HAP-1 (cell line): Measurements from ENCODE around the gene ARID5A.
"Not testable (repeated sequence)": the region's sequence is repeated elsewhere in the genome, so short reads cannot be mapped to it uniquely, and the experiment has no call there.

Source experiments
- DNase-seq, 2 experiments: peaks; one replicate each; pipeline ENCODE4 v3.0.0-alpha.2; 2016 to 2020; ENCODE audit warnings: low spot score in 2 of 2
- H3K27me3 ChIP-seq: fragments of 250-450 bp; sonication (Bioruptor Pico); 2 replicates; pipeline ENCODE4 v1.5.1; 2020; ENCODE audit warnings: low read depth, mild to moderate bottlenecking, moderate library complexity
- H3K36me3 ChIP-seq: fragments of 250-450 bp; sonication (Bioruptor Pico); replicated peaks from 2 replicates; pipeline ENCODE4 v1.5.1; 2020; ENCODE audit warnings: mild to moderate bottlenecking
- H3K4me1 ChIP-seq: fragments of 250-450 bp; sonication (Bioruptor Pico); 2 replicates; pipeline ENCODE4 v1.5.1; 2020; ENCODE audit warnings: mild to moderate bottlenecking
- H3K4me3 ChIP-seq: fragments of 250-450 bp; sonication (Bioruptor Pico); 2 replicates; pipeline ENCODE4 v1.5.1; 2020; ENCODE audit warnings: mild to moderate bottlenecking, moderate library complexity
- H3K9me3 ChIP-seq: fragments of 250-450 bp; sonication (Bioruptor Pico); 2 replicates; pipeline ENCODE4 v1.5.1; 2020; ENCODE audit warnings: mild to moderate bottlenecking, moderate library complexity
- in situ Hi-C: fragments of 300-500 bp; cut with MboI; formaldehyde crosslinking; loops from 3 replicates; pipeline ENCODE4 v1.14.3; 2020; ENCODE audit warnings: low sequenced_read_pairs, inconsistent platforms, mixed read lengths

Gene ARID5A

DNA sequence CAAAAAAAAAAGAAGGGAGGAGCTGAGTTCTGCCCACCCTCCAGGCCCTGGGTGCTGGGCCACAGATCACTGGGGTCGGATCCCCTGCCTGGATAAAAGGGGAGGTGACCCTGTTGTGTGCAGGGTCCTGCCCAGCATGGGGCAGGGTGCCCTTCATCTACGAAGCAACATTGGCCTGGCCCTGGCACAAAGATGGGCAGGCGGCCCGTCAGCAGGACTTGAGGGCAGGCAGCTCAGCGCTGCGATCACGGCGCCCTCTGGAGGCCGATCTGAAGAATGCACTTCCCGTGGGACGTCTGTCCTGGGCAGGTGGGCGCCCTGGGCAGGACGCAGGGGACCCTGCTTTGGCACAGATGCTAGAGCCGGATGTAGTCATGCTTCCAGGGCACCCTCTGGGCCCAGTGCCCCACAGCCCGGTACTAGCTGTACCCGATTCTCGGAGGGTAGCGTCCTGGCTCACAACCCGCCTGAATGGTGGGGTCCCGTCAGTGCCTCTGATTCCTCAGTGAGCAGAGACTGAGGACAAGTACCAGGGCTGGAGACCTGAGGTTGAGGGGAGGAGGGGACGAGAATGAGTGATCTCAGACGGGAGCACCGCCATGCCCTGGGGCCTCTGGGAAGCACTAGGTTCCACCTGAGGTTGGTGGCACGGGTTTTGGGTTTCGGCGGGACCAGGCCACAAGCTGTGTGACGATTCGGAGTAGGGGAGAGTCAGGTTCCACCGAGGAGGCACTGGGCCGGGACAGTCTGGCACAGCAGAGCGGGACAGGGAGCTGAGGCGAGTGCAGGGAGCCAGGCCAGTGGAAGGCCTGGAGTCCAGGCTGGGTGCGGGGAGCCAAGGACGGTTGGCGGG is 18.0 kb downstream of the ARID5A start:
- DNase-seq, result peak; percentile 36 to 77
- in situ Hi-C loops, result no loop called here
- Histone ChIP-seq H3K9me3 (no peaks in the 10 kb centered on the region), H3K4me1 (no peaks in the 10 kb centered on the region), H3K36me3 (no peaks in the 10 kb centered on the region), H3K4me3 (no peak overlapping the region), H3K27me3 (no peaks in the 10 kb centered on the region)

DNA sequence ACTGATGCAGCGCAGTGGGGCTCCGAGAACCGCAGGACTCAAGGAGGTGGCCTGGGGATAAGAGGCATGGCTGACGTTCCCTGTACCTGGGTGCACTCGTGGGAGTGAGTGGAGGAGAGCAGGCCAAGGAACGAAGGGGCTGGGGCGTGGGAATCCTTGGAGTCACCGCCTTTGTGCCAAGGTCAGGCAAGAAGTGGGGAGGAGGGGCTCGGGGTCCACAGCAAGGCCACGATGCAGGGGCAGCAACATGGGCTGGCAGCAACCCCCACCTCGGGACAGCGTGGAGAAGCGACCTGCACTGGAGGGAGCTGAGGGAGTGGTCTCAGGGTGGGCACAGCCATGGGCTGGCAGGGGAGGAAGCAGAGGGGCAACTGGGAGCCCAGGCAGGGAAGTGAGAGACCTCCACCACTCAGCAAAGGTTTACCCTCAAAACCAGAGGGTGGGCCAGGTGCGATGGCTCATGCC is 18.6 kb downstream of the ARID5A start:
- DNase-seq, result no peak
- H3K27me3 ChIP-seq, result no peaks in the 10 kb centered on the region
- no peaks in the 10 kb centered on the region for H3K36me3 ChIP-seq
- no peaks in the 10 kb centered on the region for H3K4me1 ChIP-seq
- no peak overlapping the region for H3K4me3 ChIP-seq
- H3K9me3 ChIP-seq, result no peaks in the 10 kb centered on the region
- in situ Hi-C loops, result no loop called here

DNA sequence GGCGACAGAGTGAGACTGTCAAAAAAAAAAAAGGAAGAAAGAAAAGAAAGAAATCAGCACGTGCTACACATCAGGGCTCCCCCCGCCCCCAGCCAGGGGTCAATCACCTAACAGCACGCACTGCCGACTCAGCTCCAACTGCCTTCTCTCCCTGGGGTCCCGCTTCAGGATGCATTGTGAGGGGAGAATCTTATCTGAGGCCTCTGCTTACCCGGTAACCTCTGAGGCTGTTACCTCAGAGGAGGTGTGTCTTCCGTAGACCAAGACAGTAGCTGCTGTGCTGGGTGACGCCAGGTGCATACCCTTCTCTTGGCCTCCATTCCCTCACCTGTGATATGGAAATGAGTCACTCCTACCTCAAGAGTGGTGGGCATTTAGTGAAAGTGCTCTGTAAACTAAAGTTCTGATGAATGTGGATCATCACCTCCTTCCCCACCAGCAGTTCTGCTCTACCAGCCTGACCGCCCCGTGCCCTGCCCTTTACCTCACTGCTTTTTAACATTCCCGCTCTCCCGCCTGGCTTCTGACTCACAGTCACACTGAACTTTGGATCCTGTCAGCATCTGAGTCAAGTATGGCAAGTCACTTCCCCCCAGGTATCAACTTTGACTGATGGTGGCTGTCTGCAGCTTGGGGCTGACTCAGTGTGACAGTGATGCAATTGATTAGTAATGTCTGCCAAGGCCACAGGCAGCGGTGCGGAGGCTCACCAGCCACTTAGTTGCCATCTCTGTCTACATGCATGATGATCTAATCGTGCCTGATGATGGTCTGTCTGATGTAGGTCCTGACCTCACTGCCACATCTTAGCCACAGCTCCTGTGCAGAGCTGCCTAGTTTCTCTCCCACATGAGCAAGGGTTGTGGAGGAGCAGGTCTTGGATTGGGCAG is 20.1 kb downstream of the ARID5A start:
- Histone ChIP-seq H3K4me1 (no peaks in the 10 kb centered on the region), H3K4me3 (no peak overlapping the region), H3K9me3 (no peaks in the 10 kb centered on the region), H3K27me3 (no peaks in the 10 kb centered on the region), H3K36me3 (no peaks in the 10 kb centered on the region)
- in situ Hi-C loops, result no loop called here
- DNase-seq, result no peak

DNA sequence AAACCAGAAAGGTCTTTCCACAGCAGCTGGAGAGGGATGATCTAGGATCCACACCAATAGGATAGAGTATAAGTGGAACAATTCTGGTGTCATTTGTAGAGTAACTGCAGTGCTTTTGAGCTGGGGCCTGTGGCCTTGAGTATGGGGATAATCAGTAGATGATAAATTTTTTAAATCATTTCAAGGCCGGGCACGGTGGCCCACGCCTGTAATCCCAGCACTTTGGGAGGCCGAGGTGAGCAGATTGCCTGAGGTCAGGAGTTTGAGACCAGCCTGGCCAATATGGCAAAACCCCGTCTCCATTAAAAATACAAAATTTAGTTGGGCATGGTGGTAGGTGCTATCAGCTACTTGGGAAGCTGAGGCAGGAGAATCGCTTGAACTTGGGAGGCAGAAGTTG is 20.9 kb downstream of the ARID5A start:
- H3K36me3 ChIP-seq, DNase-seq, H3K27me3 ChIP-seq, H3K9me3 ChIP-seq, H3K4me1 ChIP-seq, H3K4me3 ChIP-seq, in situ Hi-C loops: not testable (repeated sequence)

DNA sequence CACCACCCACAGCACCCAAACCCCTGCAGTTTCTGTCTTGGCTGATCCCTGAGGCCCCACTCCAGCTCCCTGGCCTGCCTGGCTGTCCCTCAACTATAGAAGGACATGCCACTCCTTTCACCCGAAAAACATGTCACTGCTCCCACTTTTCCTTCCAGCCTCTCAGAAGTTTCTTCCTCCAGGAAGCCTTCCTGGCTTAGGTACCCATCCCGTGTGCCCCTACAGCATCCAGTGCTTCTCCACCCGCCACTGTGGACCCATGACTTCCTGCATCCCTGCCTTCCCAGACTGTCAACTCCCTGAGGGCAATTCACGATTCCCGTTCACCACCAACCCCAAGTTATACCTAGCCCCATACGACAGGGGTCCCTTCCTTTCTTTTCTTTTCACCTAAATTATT is 21.5 kb downstream of the ARID5A start:
- Histone ChIP-seq H3K4me1 (no peaks in the 10 kb centered on the region), H3K9me3 (no peaks in the 10 kb centered on the region), H3K36me3 (no peaks in the 10 kb centered on the region), H3K27me3 (no peaks in the 10 kb centered on the region), H3K4me3 (no peak overlapping the region)
- DNase-seq, result no peak
- in situ Hi-C loops, result no loop called here

DNA sequence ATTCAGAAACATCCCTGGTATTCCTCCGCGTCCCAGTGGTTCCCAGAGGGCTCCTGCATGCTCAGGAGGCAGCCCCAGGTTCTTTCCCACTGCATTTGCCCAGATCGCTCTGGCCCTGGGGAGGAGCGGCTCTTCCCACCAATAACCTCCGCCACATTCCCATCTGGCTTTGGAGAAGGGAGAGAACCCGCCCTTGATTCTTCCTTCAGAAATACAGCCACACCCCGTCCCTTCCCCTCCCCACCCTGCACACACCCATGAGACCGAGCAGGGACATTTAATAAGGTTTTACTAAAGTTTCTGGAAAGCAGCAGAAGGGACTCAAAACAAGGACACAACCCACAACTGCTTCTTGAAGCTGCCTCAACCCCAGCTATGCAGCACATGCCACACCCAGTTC is 21.9 kb downstream of the ARID5A start:
- no peaks in the 10 kb centered on the region for H3K36me3 ChIP-seq
- no peak overlapping the region for H3K4me3 ChIP-seq
- no peaks in the 10 kb centered on the region for H3K27me3 ChIP-seq
- DNase-seq, result no peak
- H3K9me3 ChIP-seq, result no peaks in the 10 kb centered on the region
- in situ Hi-C loops, result no loop called here
- H3K4me1 ChIP-seq, result no peaks in the 10 kb centered on the region

DNA sequence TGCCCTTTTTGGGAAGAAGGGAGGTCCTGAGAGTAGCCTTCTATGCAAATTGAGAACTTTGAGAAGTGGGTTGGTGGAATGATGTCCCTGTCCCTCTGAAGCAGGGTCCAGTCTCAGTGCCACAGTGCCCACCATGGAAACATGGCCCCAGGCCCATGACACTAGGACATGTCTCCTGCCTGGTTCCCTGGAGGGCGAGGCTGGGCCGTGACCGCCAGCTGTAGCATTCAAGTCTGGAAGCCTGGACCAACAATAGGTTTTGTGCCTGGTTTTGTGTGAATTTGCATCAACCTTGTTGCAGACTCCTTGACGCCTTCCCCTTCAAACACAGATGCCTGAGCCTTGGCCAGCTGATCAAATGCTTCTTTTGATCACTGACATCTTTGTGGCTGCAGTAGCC is 27.5 kb downstream of the ARID5A start:
- Histone ChIP-seq H3K4me3 (no peak overlapping the region), H3K9me3 (no peaks in the 10 kb centered on the region), H3K36me3 (no peaks in the 10 kb centered on the region), H3K27me3 (no peaks in the 10 kb centered on the region), H3K4me1 (peaks cover 8% of the 10 kb centered on the region)
- no peak for DNase-seq
- in situ Hi-C loops, result no loop called here

DNA sequence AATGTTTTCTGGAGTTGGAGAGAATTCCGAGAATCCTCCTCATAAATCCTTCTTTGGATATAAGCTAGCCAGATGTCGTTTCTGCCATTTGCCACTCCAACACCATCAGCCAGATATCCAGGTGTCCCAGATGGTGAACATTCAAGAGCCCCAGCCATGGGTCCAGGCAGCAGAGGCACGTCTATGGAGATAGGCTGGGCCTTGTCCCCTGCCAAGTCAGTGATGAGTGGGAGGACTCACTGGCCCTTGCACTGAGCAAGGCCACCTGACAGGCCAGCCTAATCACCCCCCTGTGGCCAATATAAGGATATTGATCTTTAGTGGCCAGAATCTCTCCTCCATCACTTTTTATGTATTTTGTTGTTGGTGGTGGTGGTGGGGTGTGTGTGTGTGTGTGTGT is 28.0 kb downstream of the ARID5A start:
- no peaks in the 10 kb centered on the region for H3K36me3 ChIP-seq
- in situ Hi-C loops, result no loop called here
- H3K27me3 ChIP-seq, result no peaks in the 10 kb centered on the region
- peaks cover 8% of the 10 kb centered on the region for H3K4me1 ChIP-seq
- H3K4me3 ChIP-seq, result no peak overlapping the region
- DNase-seq, result no peak
- no peaks in the 10 kb centered on the region for H3K9me3 ChIP-seq

DNA sequence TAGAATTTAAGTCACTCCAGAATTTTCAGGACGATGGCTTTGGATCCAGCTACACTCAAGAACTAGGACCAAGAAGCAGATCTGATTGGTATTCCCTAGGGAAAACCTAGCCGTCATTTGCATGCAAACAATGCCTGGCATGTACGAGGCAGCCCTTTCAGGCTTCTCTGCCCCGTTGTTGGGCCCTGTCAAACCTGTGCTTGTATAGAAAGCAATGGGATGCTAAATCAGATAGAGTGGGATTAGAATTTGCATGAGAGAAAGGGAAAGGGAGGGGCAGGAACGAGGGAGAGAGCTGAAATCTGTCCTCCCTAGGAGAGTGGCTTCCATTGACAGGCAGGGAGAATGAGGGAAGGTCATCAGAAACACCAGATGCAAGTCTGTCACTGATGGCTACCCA is 28.6 kb downstream of the ARID5A start:
- Histone ChIP-seq H3K9me3 (no peaks in the 10 kb centered on the region), H3K27me3 (no peaks in the 10 kb centered on the region), H3K4me1 (peaks cover 8% of the 10 kb centered on the region), H3K4me3 (no peak overlapping the region), H3K36me3 (no peaks in the 10 kb centered on the region)
- in situ Hi-C loops, result no loop called here
- DNase-seq, result peak; percentile 87 to 92

DNA sequence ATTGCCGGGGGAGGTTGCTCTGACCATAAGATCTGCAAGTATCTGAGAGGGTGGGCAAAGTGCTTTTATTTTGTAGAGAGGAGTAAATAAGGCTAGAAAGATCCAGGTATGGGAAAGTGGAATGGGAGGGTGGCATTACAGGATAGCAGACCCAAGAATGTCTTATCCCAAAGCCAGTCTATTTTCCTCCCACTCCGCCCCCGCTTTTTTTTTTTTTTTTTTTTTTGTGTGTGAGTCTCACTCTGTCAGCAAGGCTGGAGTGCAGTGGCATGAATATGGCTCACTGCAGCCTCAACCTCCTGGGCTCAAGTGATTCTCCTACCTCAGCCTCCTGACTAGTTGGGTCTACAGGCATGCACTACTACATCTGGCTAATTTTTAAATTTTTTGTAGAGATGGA is 31.5 kb downstream of the ARID5A start:
- peaks cover 8% of the 10 kb centered on the region for H3K4me1 ChIP-seq
- H3K4me3 ChIP-seq, result no peak overlapping the region
- in situ Hi-C loops, result no loop called here
- H3K27me3 ChIP-seq, result no peaks in the 10 kb centered on the region
- DNase-seq, result no peak
- no peaks in the 10 kb centered on the region for H3K9me3 ChIP-seq
- no peaks in the 10 kb centered on the region for H3K36me3 ChIP-seq

DNA sequence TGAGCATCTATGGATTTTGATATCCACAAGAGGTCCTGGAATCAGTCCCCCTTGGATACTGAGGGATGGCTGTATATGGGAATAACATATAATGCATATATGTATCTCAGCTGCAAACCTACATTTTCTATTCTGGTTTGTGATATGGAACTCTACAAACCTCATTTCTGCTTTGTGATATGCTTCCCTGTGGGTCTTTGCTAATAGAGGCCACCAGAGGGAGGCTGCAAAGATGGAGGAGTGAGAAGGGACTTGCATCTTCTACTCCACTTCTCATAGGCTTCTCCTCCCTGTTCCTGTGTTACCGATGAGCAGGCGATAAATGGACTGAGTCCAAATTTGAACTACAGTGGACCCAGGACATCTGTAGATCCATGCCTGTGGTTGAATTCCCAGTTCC is 37.8 kb downstream of the ARID5A start:
- H3K27me3 ChIP-seq, result no peaks in the 10 kb centered on the region
- H3K9me3 ChIP-seq, result no peaks in the 10 kb centered on the region
- no peaks in the 10 kb centered on the region for H3K4me1 ChIP-seq
- DNase-seq, result no peak
- H3K4me3 ChIP-seq, result no peak overlapping the region
- no peaks in the 10 kb centered on the region for H3K36me3 ChIP-seq
- in situ Hi-C loops, result no loop called here

DNA sequence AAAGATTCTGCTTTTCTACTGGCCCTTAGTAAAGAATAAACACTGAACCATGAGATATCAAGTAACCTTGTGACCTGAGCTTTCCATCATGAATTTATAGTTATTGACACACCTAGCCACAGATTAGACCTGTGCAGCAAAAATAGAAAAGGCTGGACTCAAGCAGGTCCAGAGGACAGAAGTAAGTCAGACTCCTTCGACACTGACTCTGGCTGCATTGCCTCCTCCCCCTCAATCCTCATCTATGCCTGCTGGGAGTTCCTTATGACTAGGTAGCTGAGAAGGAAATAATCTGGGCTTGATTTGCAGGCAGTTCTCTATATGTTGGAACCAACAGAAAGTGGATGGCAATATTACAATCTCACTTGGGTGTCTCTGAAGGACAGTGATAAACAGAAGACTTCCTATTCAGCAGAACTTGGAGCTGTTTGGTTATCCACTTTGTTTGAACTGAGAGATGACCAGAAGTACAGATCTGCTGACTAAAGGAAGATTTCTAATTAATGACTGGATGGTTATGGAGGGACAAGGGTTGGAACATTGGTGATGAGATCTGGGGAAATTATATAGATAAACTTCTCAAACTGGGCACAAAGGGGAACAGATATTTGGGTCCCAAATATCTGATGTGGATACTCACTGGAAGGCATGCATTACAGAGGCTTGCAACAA is 39.4 kb downstream of the ARID5A start:
- Histone ChIP-seq H3K4me3 (no peak overlapping the region), H3K27me3 (no peaks in the 10 kb centered on the region), H3K4me1 (no peaks in the 10 kb centered on the region), H3K36me3 (no peaks in the 10 kb centered on the region), H3K9me3 (no peaks in the 10 kb centered on the region)
- no peak for DNase-seq
- in situ Hi-C loops, result no loop called here

DNA sequence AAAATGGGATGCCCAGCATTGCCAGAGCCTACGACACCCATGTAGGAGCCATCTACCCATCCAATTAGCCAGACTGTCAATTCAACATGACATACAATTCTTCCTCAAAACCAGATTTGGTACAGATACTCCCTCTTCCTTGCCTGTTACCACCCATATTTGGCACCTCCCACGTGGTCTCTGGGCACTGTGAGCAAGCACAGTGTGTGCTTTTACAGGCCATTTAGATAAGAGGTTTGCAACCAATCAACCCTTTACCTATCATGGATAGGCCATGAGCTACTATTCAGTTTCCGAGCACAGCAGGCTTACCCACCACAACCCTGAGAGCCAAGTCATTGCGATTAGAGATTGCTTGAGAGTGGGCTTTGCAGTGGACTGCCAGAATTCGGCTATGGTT is 40.9 kb downstream of the ARID5A start:
- no peaks in the 10 kb centered on the region for H3K4me1 ChIP-seq
- H3K9me3 ChIP-seq, result no peaks in the 10 kb centered on the region
- no peaks in the 10 kb centered on the region for H3K36me3 ChIP-seq
- no peak overlapping the region for H3K4me3 ChIP-seq
- in situ Hi-C loops, result no loop called here
- DNase-seq, result no peak
- H3K27me3 ChIP-seq, result no peaks in the 10 kb centered on the region

DNA sequence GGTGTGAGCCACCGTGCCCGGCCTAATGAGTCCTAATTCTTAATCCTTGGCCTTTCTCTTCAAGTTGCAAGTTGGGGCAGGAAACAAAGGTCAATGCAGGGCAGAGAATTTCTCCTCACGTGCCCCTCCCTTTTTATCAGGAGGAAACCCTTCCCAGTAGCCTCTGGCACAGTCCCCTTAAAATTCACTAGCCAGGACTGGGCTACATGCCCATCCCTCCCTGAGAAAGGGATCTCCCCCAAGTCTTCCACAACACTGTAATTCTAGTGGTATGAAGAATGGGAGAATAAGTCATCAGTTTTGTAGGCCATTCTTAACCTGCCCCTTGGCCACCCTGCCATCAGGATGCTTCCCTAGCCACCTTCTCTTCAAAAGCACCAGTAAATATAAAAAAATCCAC is 42.2 kb downstream of the ARID5A start:
- H3K36me3 ChIP-seq, result no peaks in the 10 kb centered on the region
- DNase-seq, result no peak
- H3K27me3 ChIP-seq, result no peaks in the 10 kb centered on the region
- in situ Hi-C loops, result no loop called here
- no peaks in the 10 kb centered on the region for H3K4me1 ChIP-seq
- H3K4me3 ChIP-seq, result no peak overlapping the region
- H3K9me3 ChIP-seq, result no peaks in the 10 kb centered on the region
